Naive B cell (primary cell): ENCODE data around the gene FLT1. TPM values are rescaled to one million over a fixed set of nuclear protein-coding genes. Genes with fewer than 3 reads are reported as not detected.

Experiments used
- ATAC-seq, 2 donors: fragments of 150-1000 bp; cut with Tn5 transposase; 2 replicates each; pipeline ENCODE4 v1.10.0; 2021; ENCODE audit warnings: low read depth in 2 of 2, mild to moderate bottlenecking in 2 of 2, moderate library complexity in 2 of 2
- DNase-seq: peaks from one replicate; pipeline ENCODE4 v3.0.0; 2022
- H3K27ac Mint-ChIP-seq, 6 donors: one replicate each; pipeline ENCODE4 v1.8.0; 2020 to 2022; ENCODE audit warnings: mild to moderate bottlenecking in 6 of 6, mixed read lengths in 6 of 6, moderate library complexity in 5 of 6, inconsistent platforms in 2 of 6
- H3K27me3 Mint-ChIP-seq, 3 donors: one replicate each; pipeline ENCODE4 v1.8.0; 2021 to 2022; ENCODE audit warnings: mixed read lengths in 3 of 3, mild to moderate bottlenecking in 1 of 3
- H3K36me3 Mint-ChIP-seq, 2 donors: one replicate each; pipeline ENCODE4 v1.8.0; 2020 to 2022; ENCODE audit warnings: mixed read lengths in 2 of 2, inconsistent platforms in 1 of 2, mild to moderate bottlenecking in 1 of 2
- H3K4me1 Mint-ChIP-seq, 3 donors: one replicate each; pipeline ENCODE4 v1.8.0; 2020 to 2022; ENCODE audit warnings: mixed read lengths in 3 of 3, inconsistent platforms in 1 of 3, mild to moderate bottlenecking in 1 of 3, moderate library complexity in 1 of 3
- H3K4me3 Mint-ChIP-seq, 8 donors: one replicate each; pipeline ENCODE4 v1.8.0; 2020 to 2022; ENCODE audit warnings: mild to moderate bottlenecking in 8 of 8, mixed read lengths in 8 of 8, moderate library complexity in 8 of 8, inconsistent platforms in 2 of 8
- H3K9me3 Mint-ChIP-seq, 7 donors: one replicate each; pipeline ENCODE4 v1.8.0; 2020 to 2022; ENCODE audit warnings: mixed read lengths in 7 of 7, mild to moderate bottlenecking in 5 of 7, inconsistent platforms in 2 of 7, moderate library complexity in 1 of 7
- polyA plus RNA-seq, 6 donors: library from polyadenylated mRNA; unstranded; fragments of 300-500 nt; fragmentation: Illumina TruSeq; gene quantifications; one replicate each; pipeline ENCODE4 v1.2.3, GENCODE V29; 2021; ENCODE audit warnings: low read depth in 6 of 6

Gene FLT1
- polyA plus RNA-seq, 6 donors from 2014 or later = 1.3 to 4.2 (median 3.7) TPM

- no peak overlapping the region for H3K4me3 Mint-ChIP-seq
- H3K9me3 Mint-ChIP-seq = no peaks in the 10 kb centered on the region
- peaks cover 4 to 14% (median 14%) of the 10 kb centered on the region in 3 donors for H3K4me1 Mint-ChIP-seq
- ATAC-seq = no peak
- no peaks in the 10 kb centered on the region for H3K36me3 Mint-ChIP-seq
- H3K27ac Mint-ChIP-seq = no peak overlapping the region
- no peak for DNase-seq
- H3K27me3 Mint-ChIP-seq = no peaks in the 10 kb centered on the region
Measured at GRCh38 chr13:28328271-28328607, 166.7 kb downstream of the FLT1 start.

DNA sequence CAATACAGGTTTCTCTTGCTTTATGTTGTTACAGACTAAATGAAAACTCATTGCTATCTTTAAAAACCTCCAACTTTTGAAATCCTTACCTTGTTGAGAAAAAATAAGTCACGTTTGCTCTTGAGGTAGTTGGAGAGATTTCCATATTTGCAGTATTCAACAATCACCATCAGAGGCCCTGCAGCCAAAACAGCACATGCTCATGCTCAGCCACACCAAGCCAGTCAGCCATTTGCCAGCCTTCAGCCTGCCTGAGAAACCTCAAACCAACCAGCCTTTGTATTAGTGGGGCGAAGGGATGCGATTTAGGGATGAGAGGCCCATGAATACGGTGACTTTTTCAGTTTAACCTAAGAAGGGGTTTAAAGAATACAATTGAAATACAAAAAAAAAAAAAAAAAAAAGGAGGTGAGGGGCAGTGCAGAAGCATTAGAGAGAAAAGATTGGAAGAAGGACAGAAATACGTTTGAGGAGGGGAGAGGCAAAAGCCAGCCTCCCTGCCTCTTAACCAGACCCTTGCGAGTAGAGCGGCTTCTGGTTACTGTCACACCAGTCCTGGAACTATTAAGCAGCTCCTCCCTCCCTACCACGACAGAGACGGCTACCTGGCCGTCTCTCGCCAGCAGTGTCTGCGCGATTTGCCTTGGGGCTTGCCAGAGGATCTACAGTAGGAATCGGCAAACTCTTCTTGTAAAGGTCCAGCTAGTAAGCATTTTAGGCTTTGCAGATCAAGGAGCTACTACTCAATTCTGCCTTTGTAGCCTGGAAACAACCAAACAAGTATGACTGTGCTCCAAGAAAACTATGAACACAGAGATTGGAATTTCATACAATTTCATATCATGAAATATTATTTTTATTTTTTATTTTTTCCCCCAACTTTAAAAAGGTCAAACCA lies 167.3 kb downstream of the FLT1 start:
- Mint-ChIP-seq H3K4me1 (peaks cover 4 to 14% (median 14%) of the 10 kb centered on the region in 3 donors), H3K9me3 (no peaks in the 10 kb centered on the region), H3K27ac (peak overlapping the region in 1 of 6 donors; percentile 26), H3K4me3 (no peak overlapping the region), H3K36me3 (no peaks in the 10 kb centered on the region), H3K27me3 (no peaks in the 10 kb centered on the region)
- DNase-seq (no peak), ATAC-seq (no peak)

GRCh38 chr13:28326056-28326455 lies 168.9 kb downstream of the FLT1 start:
- ATAC-seq (no peak), DNase-seq (no peak)
- Mint-ChIP-seq H3K36me3 (no peaks in the 10 kb centered on the region), H3K27me3 (no peaks in the 10 kb centered on the region), H3K4me1 (peaks cover 4 to 14% (median 14%) of the 10 kb centered on the region in 3 donors), H3K9me3 (no peaks in the 10 kb centered on the region), H3K4me3 (no peak overlapping the region), H3K27ac (no peak overlapping the region)

GRCh38 chr13:28325022-28325421 lies 169.9 kb downstream of the FLT1 start:
- DNase-seq (no peak), ATAC-seq (no peak)
- no peaks in the 10 kb centered on the region for H3K36me3 Mint-ChIP-seq
- H3K4me1 Mint-ChIP-seq = peaks cover 4 to 14% (median 14%) of the 10 kb centered on the region in 3 donors
- H3K27me3 Mint-ChIP-seq = no peaks in the 10 kb centered on the region
- peak overlapping the region in 2 of 6 donors; percentile 24 to 56 for H3K27ac Mint-ChIP-seq
- no peaks in the 10 kb centered on the region for H3K9me3 Mint-ChIP-seq
- peak overlapping the region in 1 of 8 donors; percentile 71 for H3K4me3 Mint-ChIP-seq

GRCh38 chr13:28324181-28324789 lies 170.6 kb downstream of the FLT1 start:
- no peaks in the 10 kb centered on the region for H3K36me3 Mint-ChIP-seq
- peak overlapping the region in 2 of 6 donors; percentile 3 to 68 for H3K27ac Mint-ChIP-seq
- H3K4me3 Mint-ChIP-seq = no peak overlapping the region
- peak; percentile 57 for DNase-seq
- ATAC-seq = peak; percentile 58 to 81
- H3K27me3 Mint-ChIP-seq = no peaks in the 10 kb centered on the region
- no peaks in the 10 kb centered on the region for H3K9me3 Mint-ChIP-seq
- peaks cover 4 to 14% (median 14%) of the 10 kb centered on the region in 3 donors for H3K4me1 Mint-ChIP-seq

- no peaks in the 10 kb centered on the region for H3K36me3 Mint-ChIP-seq
- H3K4me1 Mint-ChIP-seq = peaks cover 4 to 14% (median 14%) of the 10 kb centered on the region in 3 donors
- DNase-seq (no peak), ATAC-seq (no peak)
- H3K9me3 Mint-ChIP-seq = no peaks in the 10 kb centered on the region
- H3K27me3 Mint-ChIP-seq = no peaks in the 10 kb centered on the region
- no peak overlapping the region for H3K4me3 Mint-ChIP-seq
- peak overlapping the region in 1 of 6 donors; percentile 89 for H3K27ac Mint-ChIP-seq
Measured at GRCh38 chr13:28322256-28322905, 172.5 kb downstream of the FLT1 start.

GRCh38 chr13:28321756-28322155 lies 173.2 kb downstream of the FLT1 start:
- Mint-ChIP-seq H3K27ac (peak overlapping the region in 1 of 6 donors; percentile 36), H3K4me1 (peaks cover 4 to 18% (median 14%) of the 10 kb centered on the region in 3 donors), H3K4me3 (no peak overlapping the region), H3K27me3 (no peaks in the 10 kb centered on the region), H3K36me3 (no peaks in the 10 kb centered on the region), H3K9me3 (no peaks in the 10 kb centered on the region)
- ATAC-seq (no peak), DNase-seq (no peak)

- no peaks in the 10 kb centered on the region for H3K27me3 Mint-ChIP-seq
- H3K9me3 Mint-ChIP-seq = no peaks in the 10 kb centered on the region
- H3K4me1 Mint-ChIP-seq = peaks cover 4 to 18% (median 14%) of the 10 kb centered on the region in 3 donors
- no peaks in the 10 kb centered on the region for H3K36me3 Mint-ChIP-seq
- ATAC-seq (no peak), DNase-seq (no peak)
- H3K27ac Mint-ChIP-seq = peak overlapping the region in 2 of 6 donors; percentile 34 to 49
- no peak overlapping the region for H3K4me3 Mint-ChIP-seq
Measured at GRCh38 chr13:28320884-28321574, 173.9 kb downstream of the FLT1 start.

DNA sequence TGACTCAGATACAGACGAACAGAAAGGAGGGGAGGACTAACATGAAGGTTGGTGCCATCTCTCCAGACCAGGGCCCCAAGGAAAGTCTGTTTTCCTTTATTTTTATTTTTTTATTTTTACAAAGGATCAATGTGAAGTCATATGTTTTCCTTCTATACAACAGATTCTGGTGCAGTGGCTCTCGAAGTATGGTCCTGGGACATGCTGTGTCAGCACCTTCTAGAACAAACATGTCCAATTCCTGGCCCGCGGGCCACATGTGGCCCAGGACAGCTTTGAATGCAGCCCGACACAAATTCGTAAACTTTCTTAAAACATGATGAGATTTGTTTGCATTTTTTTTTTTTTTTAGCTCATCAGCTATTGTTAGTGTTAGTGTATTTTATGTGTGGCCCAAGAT lies 174.7 kb downstream of the FLT1 start:
- Mint-ChIP-seq H3K27me3 (no peaks in the 10 kb centered on the region), H3K4me3 (no peak overlapping the region), H3K9me3 (no peaks in the 10 kb centered on the region), H3K36me3 (no peaks in the 10 kb centered on the region), H3K4me1 (peaks cover 4 to 18% (median 14%) of the 10 kb centered on the region in 3 donors), H3K27ac (no peak overlapping the region)
- DNase-seq = no peak
- ATAC-seq = no peak

GRCh38 chr13:28319528-28319927 lies 175.4 kb downstream of the FLT1 start:
- Mint-ChIP-seq H3K27ac (peak overlapping the region in 1 of 6 donors; percentile 73), H3K4me1 (peaks cover 4 to 11% (median 7%) of the 10 kb centered on the region in 3 donors), H3K36me3 (no peaks in the 10 kb centered on the region), H3K4me3 (no peak overlapping the region), H3K27me3 (no peaks in the 10 kb centered on the region), H3K9me3 (no peaks in the 10 kb centered on the region)
- ATAC-seq = no peak
- no peak for DNase-seq

DNA sequence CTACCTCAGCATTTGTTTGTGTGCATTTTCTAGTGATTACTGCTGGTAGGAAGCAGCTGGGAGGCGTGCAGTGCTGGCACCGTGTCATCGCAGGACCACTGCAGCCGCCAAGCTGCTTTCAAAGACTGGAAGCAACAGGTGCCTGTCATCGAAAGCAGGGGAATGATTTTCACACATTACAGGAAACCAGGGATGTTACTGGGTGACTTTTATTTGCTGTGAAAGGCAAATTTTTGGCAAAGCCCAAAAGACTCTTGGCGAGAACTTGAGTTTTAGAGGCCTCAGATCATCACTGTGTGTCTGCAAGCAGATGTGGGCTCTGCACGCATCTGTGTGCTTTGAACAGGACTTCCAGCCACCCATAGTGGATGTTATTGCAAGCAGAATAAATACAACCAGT lies 176.4 kb downstream of the FLT1 start:
- DNase-seq (no peak), ATAC-seq (no peak)
- Mint-ChIP-seq H3K9me3 (no peaks in the 10 kb centered on the region), H3K27me3 (no peaks in the 10 kb centered on the region), H3K36me3 (no peaks in the 10 kb centered on the region), H3K4me1 (peaks cover 0 to 4% (median 0%) of the 10 kb centered on the region in 3 donors), H3K27ac (no peak overlapping the region), H3K4me3 (no peak overlapping the region)

DNA sequence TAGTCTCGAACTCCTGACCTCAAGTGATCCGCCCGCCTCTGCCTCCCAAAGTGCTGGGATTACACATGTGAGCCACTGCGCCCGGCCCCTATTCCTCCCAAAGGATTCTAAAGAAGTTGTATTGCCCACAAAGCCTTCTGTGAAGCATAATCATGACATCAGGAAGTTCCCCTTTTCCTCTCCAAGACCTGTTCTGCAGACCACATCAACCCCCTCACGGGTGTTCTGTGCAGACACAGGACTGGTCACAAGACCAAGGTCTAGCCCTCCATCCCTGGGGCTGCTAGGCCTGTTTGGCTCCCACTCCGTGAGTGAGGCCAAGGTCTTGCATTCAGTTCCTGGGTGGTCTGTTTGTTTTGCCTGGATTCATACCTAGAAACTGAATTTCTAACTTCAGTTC lies 178.1 kb downstream of the FLT1 start:
- H3K27me3 Mint-ChIP-seq = no peaks in the 10 kb centered on the region
- no peak for DNase-seq
- H3K4me1 Mint-ChIP-seq = peaks cover 0 to 4% (median 0%) of the 10 kb centered on the region in 3 donors
- H3K4me3 Mint-ChIP-seq = no peak overlapping the region
- H3K9me3 Mint-ChIP-seq = no peaks in the 10 kb centered on the region
- no peak for ATAC-seq
- no peaks in the 10 kb centered on the region for H3K36me3 Mint-ChIP-seq
- peak overlapping the region in 1 of 6 donors; percentile 47 for H3K27ac Mint-ChIP-seq

DNA sequence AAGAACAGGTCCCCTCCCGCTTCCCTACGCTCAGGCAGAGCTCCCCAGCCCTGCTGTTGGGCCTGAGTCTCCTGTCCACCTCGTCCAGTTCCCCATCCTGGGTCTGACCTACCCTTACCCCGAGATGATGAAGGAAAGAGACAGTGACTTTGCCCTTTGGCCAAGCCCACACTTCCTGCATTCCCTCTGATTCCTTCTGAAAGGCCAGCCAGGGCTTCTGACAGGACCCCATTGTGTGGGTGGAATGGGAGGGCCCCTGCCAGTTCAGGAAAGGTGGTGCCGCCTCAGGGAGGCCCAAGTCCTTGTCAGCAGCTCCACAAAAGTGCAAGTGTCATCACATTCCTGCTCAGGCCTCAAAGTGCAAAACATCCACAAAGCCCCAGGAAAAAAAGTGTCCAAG lies 178.8 kb downstream of the FLT1 start:
- Mint-ChIP-seq H3K4me1 (peaks cover 0 to 4% (median 0%) of the 10 kb centered on the region in 3 donors), H3K9me3 (no peaks in the 10 kb centered on the region), H3K4me3 (no peak overlapping the region), H3K27ac (peak overlapping the region in 1 of 6 donors; percentile 13), H3K27me3 (no peaks in the 10 kb centered on the region), H3K36me3 (no peaks in the 10 kb centered on the region)
- DNase-seq (no peak), ATAC-seq (no peak)
